HEK293 (cell line): Measurements from ENCODE around the gene WBP11.

ENCODE experiments used
- CTCF ChIA-PET: fragments of 350-600 bp; formaldehyde crosslinking; extraction: SDS; loops from one replicate; lab custom pipeline; 2021; ENCODE audit warnings: antibody characterized with exemption; lab: Yijun Ruan, JAX
- POLR2A ChIA-PET: fragments of 300-600 bp; formaldehyde crosslinking; extraction: SDS; loops from one replicate; lab custom pipeline; 2020; ENCODE audit warnings: antibody characterized with exemption, inconsistent platforms; lab: Yijun Ruan, JAX
- H3K27ac ChIP-seq: fragments of 200-500 bp; sonication (Bioruptor generic); 2 replicates; pipeline ENCODE4 v1.5.1; 2014; ENCODE audit warnings: low read depth, low read length, control low read depth, inconsistent platforms; ENCODE audit errors: extremely low read depth
- H3K36me3 ChIP-seq, 2 experiments: fragments of 200-500 bp in 1 of 2; sonication (Bioruptor generic) in 1 of 2; 1 replicate in 1 of 2; 2 replicates in 1 of 2; pipeline ENCODE4 v1.5.1; 2014 to 2017; ENCODE audit warnings: inconsistent platforms in 2 of 2, low read length in 2 of 2; ENCODE audit not compliant: control insufficient read depth in 2 of 2, insufficient read depth in 1 of 2
- H3K4me1 ChIP-seq: fragments of 200-500 bp; sonication (Bioruptor generic); 2 replicates; pipeline ENCODE4 v1.5.1; 2014; ENCODE audit warnings: mild to moderate bottlenecking, low read length, inconsistent platforms; ENCODE audit not compliant: control insufficient read depth, insufficient read depth
- H3K4me3 ChIP-seq: 2 replicates; pipeline ENCODE4 v1.5.1; 2011; ENCODE audit warnings: low read depth, mild to moderate bottlenecking, control low read depth, low read length, moderate library complexity
- H3K9me3 ChIP-seq: fragments of 200-500 bp; sonication (Bioruptor generic); 2 replicates; pipeline ENCODE4 v1.5.1; 2014; ENCODE audit warnings: low read depth, low read length, inconsistent platforms; ENCODE audit not compliant: control insufficient read depth, insufficient read depth
- GLI4 ChIP-seq: fragments of 450-650 bp; formaldehyde crosslinking; IDR thresholded peaks from 2 replicates; pipeline ENCODE4 v1.5.1; 2016; ENCODE audit warnings: missing biosample characterization, missing genetic modification characterization
- HOXC10 ChIP-seq: sonication (generic); formaldehyde crosslinking; IDR thresholded peaks from 2 replicates; pipeline ENCODE4 v1.8.1; 2023; ENCODE audit warnings: mild to moderate bottlenecking, missing genetic modification reagents
- MEIS1 ChIP-seq: sonication (generic); formaldehyde crosslinking; IDR thresholded peaks from 2 replicates; pipeline ENCODE4 v1.8.1; 2022; ENCODE audit warnings: missing genetic modification reagents, mild to moderate bottlenecking, borderline replicate concordance
- PRDM1 ChIP-seq: fragments of 450-650 bp; formaldehyde crosslinking; IDR thresholded peaks from 2 replicates; pipeline ENCODE4; 2016; ENCODE audit warnings: missing biosample characterization, missing genetic modification characterization
- PRDM2 ChIP-seq: fragments of 450-650 bp; formaldehyde crosslinking; IDR thresholded peaks from 2 replicates; pipeline ENCODE4 v1.5.1; 2016; ENCODE audit warnings: missing biosample characterization, missing genetic modification characterization, borderline replicate concordance
- ZBTB48 ChIP-seq: fragments of 450-650 bp; formaldehyde crosslinking; IDR thresholded peaks from 2 replicates; pipeline ENCODE4 v1.5.1; 2016; ENCODE audit warnings: missing biosample characterization, missing genetic modification characterization
- ZBTB8A ChIP-seq: fragments of 450-650 bp; formaldehyde crosslinking; IDR thresholded peaks from 2 replicates; pipeline ENCODE4 v1.5.1; 2016; ENCODE audit warnings: missing biosample characterization, missing genetic modification characterization
- ZFP37 ChIP-seq: fragments of 450-650 bp; formaldehyde crosslinking; IDR thresholded peaks from 2 replicates; pipeline ENCODE4 v1.5.1; 2016; ENCODE audit warnings: missing biosample characterization, missing genetic modification characterization
- ZNF10 ChIP-seq: fragments of 450-650 bp; formaldehyde crosslinking; IDR thresholded peaks from 2 replicates; pipeline ENCODE4 v1.5.1; 2017; ENCODE audit warnings: missing biosample characterization, missing genetic modification characterization
- ZNF132 ChIP-seq: fragments of 450-650 bp; formaldehyde crosslinking; IDR thresholded peaks from 2 replicates; pipeline ENCODE4 v1.5.1; 2017; ENCODE audit warnings: missing biosample characterization, missing genetic modification characterization, borderline replicate concordance
- ZNF140 ChIP-seq: fragments of 450-650 bp; formaldehyde crosslinking; IDR thresholded peaks from 2 replicates; pipeline ENCODE4 v1.5.1; 2016; ENCODE audit warnings: missing biosample characterization, missing genetic modification characterization
- ZNF221 ChIP-seq: fragments of 450-650 bp; formaldehyde crosslinking; IDR thresholded peaks from 2 replicates; pipeline ENCODE4 v1.5.1; 2017; ENCODE audit warnings: missing biosample characterization, missing genetic modification characterization, borderline replicate concordance
- ZNF354C ChIP-seq: fragments of 450-650 bp; formaldehyde crosslinking; IDR thresholded peaks from 2 replicates; pipeline ENCODE4 v1.5.1; 2016; ENCODE audit warnings: missing biosample characterization, missing genetic modification characterization, low read depth, borderline replicate concordance
- ZNF513 ChIP-seq: fragments of 450-650 bp; IDR thresholded peaks from 2 replicates; pipeline ENCODE4 v1.5.1; 2018; ENCODE audit warnings: missing biosample characterization, missing genetic modification characterization
- ZNF549 ChIP-seq: fragments of 450-650 bp; IDR thresholded peaks from 2 replicates; pipeline ENCODE4 v1.5.1; 2018; ENCODE audit warnings: missing biosample characterization, missing genetic modification characterization, mild to moderate bottlenecking, inconsistent platforms, moderate library complexity
- ZNF610 ChIP-seq: fragments of 450-650 bp; formaldehyde crosslinking; IDR thresholded peaks from 2 replicates; pipeline ENCODE4 v1.5.1; 2016; ENCODE audit warnings: missing biosample characterization, missing genetic modification characterization, borderline replicate concordance
- ZNF785 ChIP-seq: fragments of 450-650 bp; formaldehyde crosslinking; IDR thresholded peaks from 2 replicates; pipeline ENCODE4 v1.5.1; 2016; ENCODE audit warnings: missing biosample characterization, missing genetic modification characterization
- TF ChIP-seq, protein P1 (sequence below): fragments of 450-650 bp; formaldehyde crosslinking; IDR thresholded peaks from 2 replicates; pipeline ENCODE4 v1.5.1; 2016; ENCODE audit warnings: missing biosample characterization, missing genetic modification characterization, borderline replicate concordance

The WBP11 gene

DNA sequence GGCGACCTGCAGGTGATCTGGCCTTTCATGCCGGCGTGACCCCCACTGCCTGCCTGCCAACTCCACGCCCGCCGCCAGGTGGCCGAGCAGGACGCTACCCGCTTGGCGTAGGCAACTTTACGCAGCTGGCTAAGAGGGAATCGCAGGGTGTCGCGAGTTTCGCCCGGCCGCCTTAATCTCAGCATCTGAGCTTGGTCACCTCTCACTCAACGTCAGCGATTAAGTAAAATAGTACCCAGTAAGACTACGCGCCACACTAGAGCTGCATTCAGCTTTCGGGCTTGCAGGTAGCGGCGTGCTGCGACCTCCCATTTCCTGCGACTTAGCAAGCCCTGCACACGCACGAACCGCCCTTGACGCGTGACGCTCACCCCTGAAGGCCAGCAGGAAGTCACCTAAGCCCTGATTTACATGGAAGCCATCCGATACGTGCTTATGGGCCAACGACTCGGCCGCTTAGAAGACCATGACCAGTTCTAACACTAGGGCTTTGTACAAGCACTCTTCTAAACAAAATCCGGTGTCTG is 33.2 kb downstream of the WBP11 start (continued):
- TF ChIP-seq PRDM2 (tag by site-specific recombination), result 0 out of 2 replicates have a peak, but pooled peaks have one; percentile 42

DNA sequence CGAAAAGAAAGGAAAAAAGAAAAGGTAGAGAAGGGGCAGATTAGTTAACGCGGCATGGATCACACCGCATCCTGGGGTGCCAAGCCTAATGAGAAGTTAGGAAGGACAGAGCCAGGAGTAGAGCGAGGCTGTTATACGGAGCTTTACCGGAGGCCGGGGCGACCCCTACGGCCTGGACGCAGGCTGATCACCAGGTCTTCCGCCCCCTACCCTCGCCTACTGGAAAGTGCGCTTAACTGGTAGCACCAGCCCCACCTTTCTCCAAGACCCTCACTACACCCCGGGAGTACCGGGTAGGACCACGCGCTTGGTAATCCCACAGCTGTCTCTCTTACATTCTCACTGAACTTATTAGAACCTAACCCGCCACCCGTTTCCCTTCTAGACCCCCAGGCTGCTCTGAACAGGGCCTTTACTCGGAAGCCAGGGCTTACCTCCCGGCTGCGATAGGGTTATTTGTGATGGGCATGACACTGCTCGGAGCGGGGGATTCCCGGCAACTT is 33.8 kb downstream of the WBP11 start:
- CTCF ChIA-PET, result interaction anchor here (0.6 to 1.9 kb wide), 15 partner anchors 9 to 814 kb away, joined by 3 to 6 read pairs (median 3); partner anchors contain the start of genes C12orf60 and WBP11
- POLR2A ChIA-PET, result interaction anchor here (0.7 to 2.9 kb wide), 3 partner anchors 12 to 33 kb away, joined by 3 to 32 read pairs (median 6); partner anchors contain the start of genes C12orf60 and WBP11
- TF ChIP-seq ZBTB48 (0 out of 2 replicates have a peak, but pooled peaks have one; percentile 1), ZNF610 (tag by site-specific recombination) (no peak)
- Histone ChIP-seq H3K9me3 (no peaks in the 10 kb centered on the region; the same call in 1 of the 2 replicates), H3K4me3 (peak overlapping the region; percentile 76), H3K27ac (peak overlapping the region; percentile 76; the same call in 1 of the 2 replicates), H3K4me1 (peaks cover 5% of the 10 kb centered on the region; the same call in 1 of the 2 replicates), H3K36me3 (no peaks in the 10 kb centered on the region)

- CTCF ChIA-PET, result interaction anchor here (0.6 to 1.9 kb wide), 11 partner anchors 14 to 814 kb away, joined by 3 to 5 read pairs (median 3); partner anchors contain the start of genes C12orf60 and WBP11
- H3K4me1 ChIP-seq, result peaks cover 5% of the 10 kb centered on the region; the same call in 1 of the 2 replicates
- H3K9me3 ChIP-seq, result no peaks in the 10 kb centered on the region; the same call in 1 of the 2 replicates
- TF ChIP-seq, protein P1, sequence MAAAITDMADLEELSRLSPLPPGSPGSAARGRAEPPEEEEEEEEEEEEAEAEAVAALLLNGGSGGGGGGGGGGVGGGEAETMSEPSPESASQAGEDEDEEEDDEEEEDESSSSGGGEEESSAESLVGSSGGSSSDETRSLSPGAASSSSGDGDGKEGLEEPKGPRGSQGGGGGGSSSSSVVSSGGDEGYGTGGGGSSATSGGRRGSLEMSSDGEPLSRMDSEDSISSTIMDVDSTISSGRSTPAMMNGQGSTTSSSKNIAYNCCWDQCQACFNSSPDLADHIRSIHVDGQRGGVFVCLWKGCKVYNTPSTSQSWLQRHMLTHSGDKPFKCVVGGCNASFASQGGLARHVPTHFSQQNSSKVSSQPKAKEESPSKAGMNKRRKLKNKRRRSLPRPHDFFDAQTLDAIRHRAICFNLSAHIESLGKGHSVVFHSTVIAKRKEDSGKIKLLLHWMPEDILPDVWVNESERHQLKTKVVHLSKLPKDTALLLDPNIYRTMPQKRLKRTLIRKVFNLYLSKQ (tag by site-specific recombination), result no peak
- peak; percentile 74 for TF ChIP-seq PRDM1 (tag by site-specific recombination)
- 0 out of 2 replicates have a peak, but pooled peaks have one; percentile 6 for TF ChIP-seq ZBTB8A
- POLR2A ChIA-PET, result interaction anchor here (0.7 to 2.9 kb wide), 2 partner anchors 32 to 34 kb away, joined by 3 to 32 read pairs; partner anchors contain the start of genes C12orf60 and WBP11
- H3K27ac ChIP-seq, result no peak overlapping the region
- peaks cover 0 to under 1% of the 10 kb centered on the region in 2 experiments; a peak in 1 of 3 replicates for H3K36me3 ChIP-seq
- H3K4me3 ChIP-seq, result peak overlapping the region; percentile 76
Observed at GRCh38 chr12:14768823-14769405, 34.4 kb downstream of the WBP11 start.

DNA sequence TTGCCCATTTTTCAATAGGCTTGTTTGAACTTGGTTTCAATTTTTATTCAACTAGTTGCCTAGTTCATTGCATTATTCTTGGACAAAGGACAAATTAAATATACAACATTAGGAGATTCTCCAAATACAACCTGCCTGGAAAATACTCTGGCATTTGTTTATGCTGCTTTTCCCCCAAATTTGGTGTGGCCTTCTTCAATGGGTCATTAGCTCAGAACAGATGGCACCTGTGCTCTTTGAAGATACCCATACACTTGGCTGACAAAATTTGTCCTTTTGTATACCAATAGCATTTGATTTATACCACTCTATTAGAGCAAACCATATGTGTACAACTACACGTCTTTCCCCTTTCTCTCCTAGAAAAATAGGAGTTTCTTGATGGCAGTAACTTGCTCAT is 35.7 kb downstream of the WBP11 start:
- Histone ChIP-seq H3K36me3 (peaks cover 0 to 5% of the 10 kb centered on the region in 2 experiments; a peak in 1 of 3 replicates), H3K4me3 (no peak overlapping the region), H3K4me1 (peaks cover 5% of the 10 kb centered on the region; the same call in 1 of the 2 replicates), H3K27ac (no peak overlapping the region), H3K9me3 (no peaks in the 10 kb centered on the region; the same call in 1 of the 2 replicates)
- POLR2A ChIA-PET, result no interaction called here
- CTCF ChIA-PET, result no interaction called here
- TF ChIP-seq HOXC10 (no peak), ZNF549 (tag by site-specific recombination) (no peak), ZFP37 (no peak), GLI4 (tag by site-specific recombination) (no peak), ZNF140 (tag by site-specific recombination) (no peak), MEIS1 (CRISPR knock-in tag) (no peak), ZNF132 (tag by site-specific recombination) (no peak), ZNF221 (tag by site-specific recombination) (no peak), ZNF513 (tag by site-specific recombination) (no peak), ZNF785 (tag by site-specific recombination) (no peak), ZNF354C (tag by site-specific recombination) (no peak), ZNF10 (tag by site-specific recombination) (no peak)
